HPDE6-E6E7 (cell line): ENCODE results near the gene ANKRD23.
"Not testable (repeated sequence)": the region's sequence is repeated elsewhere in the genome, so short reads cannot be mapped to it uniquely, and the experiment has no call there.

Source experiments
- DNase-seq: peaks from one replicate; pipeline ENCODE4 v3.0.0; 2011; ENCODE audit warnings: missing footprints; ENCODE audit errors: extremely low spot score

ANKRD23 gene

DNA sequence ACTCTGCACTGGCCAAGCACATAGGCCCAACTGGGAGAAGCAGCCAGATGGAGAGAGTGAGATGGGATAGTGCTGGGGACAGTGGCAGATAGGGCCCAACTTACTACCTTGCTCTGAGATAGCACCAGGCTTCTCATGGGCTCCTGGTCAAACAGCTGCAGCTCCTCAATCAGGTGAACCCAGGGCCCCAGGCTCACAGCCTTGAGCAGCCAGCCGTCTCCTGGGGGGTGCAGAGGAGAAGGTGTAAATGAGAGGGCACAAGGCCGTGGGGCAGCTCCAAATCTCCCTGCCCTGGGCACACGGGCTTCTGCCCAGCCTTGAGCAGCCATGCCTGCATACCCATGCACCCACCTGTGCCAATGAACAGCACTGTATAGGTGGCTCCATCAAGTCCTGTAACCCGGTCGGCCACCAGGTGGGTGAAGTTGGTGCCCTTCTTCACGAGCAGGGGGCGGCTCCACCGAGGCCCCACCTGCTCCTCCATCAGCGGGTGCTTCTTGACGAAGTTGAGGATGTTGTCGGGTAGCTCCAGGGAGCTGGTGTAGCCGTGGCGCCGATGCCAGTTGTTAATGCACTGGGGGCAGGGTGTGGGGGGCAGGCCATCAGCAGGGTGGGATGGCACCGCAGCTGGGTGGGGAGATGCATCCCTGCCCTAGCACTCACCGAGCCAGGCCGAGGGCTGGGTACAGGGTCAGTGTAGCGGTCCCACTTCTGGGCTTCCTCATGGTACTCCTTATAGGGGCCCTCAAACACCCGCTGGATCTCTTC lies 19.9 kb upstream of the ANKRD23 start:
- DNase-seq, result no peak

- not testable (repeated sequence) for DNase-seq
Measured at GRCh38 chr2:96863056-96863455, 19.2 kb upstream of the ANKRD23 start.

- no peak for DNase-seq
Measured at GRCh38 chr2:96861074-96861473, 17.3 kb upstream of the ANKRD23 start.

DNA sequence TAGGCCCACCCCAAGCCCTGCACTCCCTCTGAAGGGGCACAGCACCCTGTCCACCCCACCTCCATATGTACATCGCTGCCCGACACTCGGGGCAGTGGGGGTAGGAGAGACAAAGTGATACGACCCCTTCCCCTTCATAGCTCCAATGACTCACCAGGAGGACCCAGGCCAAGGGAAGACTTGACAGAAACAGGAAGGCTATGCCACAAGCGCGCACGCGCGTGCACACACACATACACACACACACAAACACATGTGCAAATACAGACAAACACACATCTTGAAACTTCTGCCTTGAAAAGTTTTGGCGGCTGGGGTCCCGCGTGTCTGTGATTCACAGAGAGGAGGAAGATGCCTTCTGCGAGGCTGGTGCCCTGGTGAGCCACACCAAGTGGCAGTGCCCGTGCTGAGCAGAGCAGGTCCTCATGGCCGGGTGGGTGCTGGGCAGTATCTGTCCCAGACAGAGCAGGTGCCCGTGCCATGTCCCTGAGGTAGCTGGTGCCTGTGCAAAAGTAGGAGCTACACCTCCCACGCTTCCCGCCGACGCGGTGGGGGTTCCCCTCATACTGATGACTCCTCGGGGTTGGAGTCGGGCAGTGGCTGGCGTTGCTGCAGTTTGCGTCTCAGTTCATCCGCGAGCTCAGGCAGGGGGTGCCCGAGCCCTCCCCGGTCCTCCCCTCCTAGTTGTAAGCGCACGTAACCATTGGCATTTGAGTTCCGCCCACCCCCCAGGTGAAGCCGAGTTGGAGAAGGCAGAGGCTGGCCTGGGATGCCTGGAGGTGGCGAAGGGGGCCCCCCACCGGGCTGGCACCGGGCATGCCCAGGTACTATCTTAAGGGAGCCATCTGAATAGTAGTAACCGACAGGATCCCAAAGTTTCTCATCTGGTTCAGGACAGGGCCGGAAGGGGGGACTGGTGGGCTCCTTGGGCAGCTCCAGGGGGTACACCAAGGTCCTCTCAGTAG lies 16.5 kb upstream of the ANKRD23 start:
- DNase-seq, result no peak

DNA sequence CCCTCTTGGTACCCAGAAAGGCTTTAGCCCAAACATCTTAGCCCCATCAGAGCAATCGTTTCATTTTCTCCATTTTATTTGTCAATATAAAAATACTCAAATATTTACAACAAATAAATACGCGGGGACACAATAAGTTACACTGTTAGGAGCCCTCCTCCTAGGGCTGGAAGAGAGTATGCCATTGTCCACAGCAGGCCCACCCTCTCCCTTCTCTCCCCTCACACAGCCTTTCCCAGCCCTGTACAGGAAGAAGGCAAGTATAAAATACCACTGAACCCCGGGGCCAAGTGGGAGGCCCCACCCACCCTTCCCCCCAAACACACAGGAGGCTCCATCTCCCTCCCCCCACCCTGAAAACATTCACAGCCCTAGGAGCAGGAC lies 15.9 kb upstream of the ANKRD23 start:
- DNase-seq, result no peak

DNA sequence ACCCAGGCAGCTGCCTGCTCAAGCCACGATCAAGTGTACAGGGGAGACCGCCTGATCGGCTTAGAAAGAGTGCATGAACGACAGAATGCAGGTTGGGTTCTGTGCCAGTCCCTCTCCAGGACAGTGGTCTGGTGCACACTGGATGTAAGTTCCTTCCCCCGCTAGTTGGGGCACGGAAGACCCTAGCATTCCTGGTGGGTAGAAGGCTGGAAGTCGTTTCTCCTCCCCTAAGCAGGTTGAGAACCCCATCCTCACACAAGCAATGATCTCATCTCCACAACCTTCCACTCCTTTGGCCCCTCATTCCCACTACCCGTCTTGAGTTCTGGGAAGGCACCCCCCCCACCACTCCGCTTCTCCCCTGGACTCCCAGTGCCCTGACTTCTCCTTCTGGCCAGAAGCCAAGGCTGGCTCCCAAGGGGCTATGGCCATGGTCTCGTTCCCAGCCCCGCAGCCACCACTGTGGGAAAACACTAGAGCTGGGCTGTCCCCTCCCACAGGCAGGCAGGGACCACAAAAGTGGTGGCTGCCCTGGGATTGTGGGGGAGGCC lies 15.4 kb upstream of the ANKRD23 start:
- DNase-seq, result no peak

- peak; percentile 96 for DNase-seq
Measured at GRCh38 chr2:96857667-96858372, 14.0 kb upstream of the ANKRD23 start, which contains the start of gene ANKRD39. Gene ANKRD39, minus strand, starts transcription at chr2:96858016. Its CDS starts 29 bp downstream, at chr2:96857987.

DNA sequence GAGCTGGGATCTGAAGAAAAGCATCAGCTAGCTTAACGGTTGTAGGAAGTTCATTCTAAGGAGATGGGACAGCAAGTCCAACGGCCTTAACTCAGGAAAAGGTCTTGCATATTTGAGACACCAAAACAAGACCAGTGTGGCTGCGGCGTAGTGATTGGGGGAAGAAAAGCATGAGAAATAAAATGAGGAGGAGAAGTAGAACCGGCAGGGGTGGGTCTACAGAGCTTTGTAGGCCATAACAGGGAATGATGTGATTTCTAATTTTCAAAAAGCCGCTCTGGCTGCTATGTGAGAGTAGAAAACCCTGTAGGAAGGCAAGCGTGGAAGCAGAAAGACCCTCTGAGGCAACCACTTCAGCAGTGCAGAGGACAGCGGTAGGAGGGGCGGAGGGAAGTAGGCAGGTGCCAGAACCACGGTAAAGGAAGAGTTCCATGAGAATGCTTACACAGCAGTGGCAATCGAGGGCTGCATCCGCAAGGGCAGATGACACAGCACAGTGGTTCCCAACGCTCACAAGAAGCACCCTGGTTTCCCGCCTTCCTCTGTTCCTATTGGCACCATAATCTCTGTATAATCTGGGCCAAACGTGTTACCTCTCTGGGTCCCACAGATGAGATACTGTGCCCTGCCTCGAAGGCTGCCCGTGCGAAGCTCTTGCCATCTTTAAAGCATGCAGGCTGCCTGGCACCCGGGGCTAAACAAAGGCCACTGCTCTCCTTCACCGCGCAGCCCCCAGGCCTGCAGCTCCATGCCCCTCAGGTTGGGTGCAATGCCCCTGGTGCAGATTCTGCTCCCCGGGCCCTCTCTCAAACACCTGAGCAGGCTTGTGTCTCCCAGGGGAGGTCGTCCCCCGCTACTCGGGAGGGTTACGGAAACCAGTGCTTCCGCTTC lies 13.2 kb upstream of the ANKRD23 start:
- DNase-seq, result no peak

DNA sequence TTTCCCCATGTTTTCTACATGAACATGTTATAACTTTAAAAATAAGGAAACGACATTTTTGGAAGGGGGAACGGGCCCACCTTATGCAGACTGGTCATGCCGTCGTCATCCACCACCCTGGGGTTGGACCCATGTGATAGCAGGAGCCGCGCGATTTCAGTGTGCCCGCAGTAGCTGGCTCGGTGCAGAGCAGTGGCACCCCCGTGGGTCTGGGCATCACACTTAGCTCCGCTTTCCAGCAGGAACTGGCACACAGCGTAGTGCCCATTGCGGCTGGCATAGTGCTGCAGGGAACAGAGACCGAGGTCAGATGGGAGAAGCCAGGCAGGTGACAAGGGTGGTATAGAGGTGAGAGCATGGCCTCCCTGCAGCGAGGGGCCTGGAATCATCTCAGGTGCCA lies 9.5 kb upstream of the ANKRD23 start:
- no peak for DNase-seq

- no peak for DNase-seq
Measured at GRCh38 chr2:96852667-96853066, 8.8 kb upstream of the ANKRD23 start.

DNA sequence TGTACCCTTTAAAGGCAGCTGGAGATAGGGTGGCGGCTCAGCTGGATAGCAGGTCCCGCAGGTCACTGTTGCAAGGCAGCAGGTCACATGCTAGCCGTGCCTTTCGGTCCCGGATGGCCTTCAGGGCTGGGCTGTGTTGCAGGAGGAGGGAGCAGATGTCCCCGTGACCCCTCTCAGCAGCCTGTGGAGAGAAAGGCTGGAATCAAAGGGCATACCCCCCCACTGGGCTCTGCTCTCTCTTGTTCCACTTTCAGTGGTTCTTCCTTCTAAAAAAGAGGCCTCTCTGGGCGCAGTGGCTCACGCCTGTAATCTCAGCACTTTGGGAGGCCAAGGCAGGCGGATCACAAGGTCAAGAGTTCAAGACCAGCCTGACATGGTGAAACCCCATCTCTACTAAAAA lies 4.4 kb upstream of the ANKRD23 start:
- DNase-seq, result no peak

GRCh38 chr2:96847586-96847985 lies 3.8 kb upstream of the ANKRD23 start:
- DNase-seq, result no peak

GRCh38 chr2:96846825-96847224 lies 3.0 kb upstream of the ANKRD23 start:
- DNase-seq, result no peak

- DNase-seq, result no peak
Measured at GRCh38 chr2:96844405-96844808, 586 bp upstream of the ANKRD23 start.

GRCh38 chr2:96842600-96842999 lies 1.2 kb downstream of the ANKRD23 start:
- DNase-seq, result no peak

- DNase-seq, result no peak
Measured at GRCh38 chr2:96841701-96842495, 1.9 kb downstream of the ANKRD23 start.

GRCh38 chr2:96839875-96840850 lies 3.7 kb downstream of the ANKRD23 start:
- DNase-seq, result no peak

DNA sequence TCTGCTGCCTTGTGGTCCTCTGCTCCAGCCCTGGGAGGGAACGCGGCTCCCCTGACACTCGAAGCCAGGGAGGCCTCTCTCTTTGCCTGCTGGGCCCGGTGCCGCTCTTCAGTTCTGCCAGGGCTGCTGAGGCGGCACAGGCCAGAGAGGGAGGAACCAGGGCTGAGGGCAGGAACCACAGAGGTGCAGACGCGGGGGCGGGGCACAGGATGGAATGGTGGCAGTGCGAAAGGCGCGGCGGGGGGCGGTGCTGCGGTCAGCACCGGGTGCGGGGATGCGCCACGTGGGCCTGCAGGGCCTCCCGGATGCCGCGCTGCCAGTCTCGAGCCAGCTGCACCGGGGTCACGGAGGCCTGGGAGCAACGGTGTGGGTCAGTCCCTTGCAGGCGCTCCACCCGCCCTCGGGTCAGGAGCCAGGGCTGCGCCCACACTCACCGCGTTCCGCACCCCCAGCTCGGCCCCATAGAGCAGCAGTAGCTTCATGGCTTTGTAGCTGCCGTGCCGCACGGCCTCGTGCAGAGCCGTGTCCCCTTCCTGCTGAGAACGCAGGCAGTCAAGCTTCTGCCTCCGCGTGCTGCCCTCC lies 4.4 kb downstream of the ANKRD23 start:
- DNase-seq, result no peak
